IMR-90 (cell line): ENCODE results near the gene TRIM21. TPM values are rescaled to one million over a fixed set of nuclear protein-coding genes. Genes with fewer than 3 reads are reported as not detected.
"Not testable (repeated sequence)": the region's sequence is repeated elsewhere in the genome, so short reads cannot be mapped to it uniquely, and the experiment has no call there.

Experiments
- ATAC-seq: fragments of 200-7000 bp; cut with Tn5 transposase; 2 replicates; pipeline ENCODE4 v1.9.1; 2020; ENCODE audit warnings: low read depth, mild to moderate bottlenecking, moderate library complexity
- BruUV-seq: library from RNA; stranded (reverse); fragments of 400-500 nt; replicated peaks from 2 replicates; lab custom pipeline; 2021; lab: Mats Ljungman, UMichigan
- CTCF ChIA-PET: fragments of 300-600 bp; formaldehyde crosslinking; extraction: SDS; loops from one replicate; lab custom pipeline; 2021; ENCODE audit warnings: antibody characterized with exemption; lab: Yijun Ruan, JAX
- POLR2A ChIA-PET: fragments of 300-600 bp; sonication (Branson Sonifier 250); formaldehyde crosslinking; loops from one replicate; lab custom pipeline; 2022; ENCODE audit warnings: antibody characterized with exemption; ENCODE audit not compliant: unreplicated experiment; lab: Charles Lee
- DNase-seq: peaks from one replicate; pipeline ENCODE4 v3.0.0; 2013
- H2AFZ ChIP-seq: replicated peaks from 2 replicates; pipeline ENCODE3; 2013; ENCODE audit warnings: low read length, mild to moderate bottlenecking; ENCODE audit not compliant: poor library complexity
- H2AK5ac ChIP-seq: 2 replicates; pipeline ENCODE4 v1.6.1; 2013; ENCODE audit warnings: low read depth, low read length, inconsistent platforms
- H2AK9ac ChIP-seq: replicated peaks from 2 replicates; pipeline ENCODE3; 2013; ENCODE audit warnings: mild to moderate bottlenecking, low read depth, low read length, moderate library complexity; ENCODE audit not compliant: poor library complexity
- H2BK120ac ChIP-seq: 2 replicates; pipeline ENCODE4 v1.6.1; 2013; ENCODE audit warnings: low read depth, low read length, inconsistent platforms
- H2BK15ac ChIP-seq: 3 replicates; pipeline ENCODE4 v1.6.1; 2013; ENCODE audit warnings: low read depth, low read length, inconsistent platforms
- H2BK20ac ChIP-seq: 2 replicates; pipeline ENCODE4 v1.6.1; 2013; ENCODE audit warnings: low read depth, mild to moderate bottlenecking, inconsistent platforms, low read length, moderate library complexity
- H2BK5ac ChIP-seq: 2 replicates; pipeline ENCODE4 v1.6.1; 2013; ENCODE audit warnings: mild to moderate bottlenecking, low read depth, low read length, inconsistent platforms; ENCODE audit not compliant: poor library complexity, severe bottlenecking
- H3K14ac ChIP-seq: replicated peaks from 2 replicates; pipeline ENCODE4 v1.6.1; 2013; ENCODE audit warnings: low read depth, low read length, inconsistent platforms
- H3K18ac ChIP-seq: 2 replicates; pipeline ENCODE4 v1.6.1; 2013; ENCODE audit warnings: low read depth, low read length, control low read depth
- H3K23ac ChIP-seq: 2 replicates; pipeline ENCODE4 v1.6.1; 2013; ENCODE audit warnings: low read depth, low read length, inconsistent platforms
- H3K27ac ChIP-seq: 2 replicates; pipeline ENCODE4 v1.5.1; 2013; ENCODE audit warnings: mild to moderate bottlenecking, control low read depth, low read length; ENCODE audit not compliant: insufficient read depth
- H3K27me3 ChIP-seq: 2 replicates; pipeline ENCODE4 v1.6.1; 2013; ENCODE audit warnings: low read length; ENCODE audit not compliant: control insufficient read depth, insufficient read depth
- H3K36me3 ChIP-seq: 2 replicates; pipeline ENCODE4 v1.6.1; 2013; ENCODE audit warnings: low read length, mixed read lengths; ENCODE audit not compliant: control insufficient read depth, insufficient read depth
- H3K4ac ChIP-seq: 2 replicates; pipeline ENCODE4 v1.6.1; 2013; ENCODE audit warnings: low read depth, low read length, inconsistent platforms
- H3K4me1 ChIP-seq: 2 replicates; pipeline ENCODE4 v1.6.1; 2013; ENCODE audit warnings: low read length, mixed read lengths; ENCODE audit not compliant: control insufficient read depth, insufficient read depth
- H3K4me2 ChIP-seq: 2 replicates; pipeline ENCODE4 v1.6.1; 2013; ENCODE audit warnings: low read depth, mild to moderate bottlenecking, control low read depth, low read length, moderate library complexity
- H3K4me3 ChIP-seq: 2 replicates; pipeline ENCODE4 v1.5.1; 2013; ENCODE audit warnings: low read depth, mild to moderate bottlenecking, control low read depth, low read length, moderate library complexity; ENCODE audit not compliant: insufficient read depth
- H3K56ac ChIP-seq: 2 replicates; pipeline ENCODE4 v1.6.1; 2013; ENCODE audit warnings: low read length, inconsistent platforms; ENCODE audit not compliant: insufficient read depth; ENCODE audit errors: extremely low read depth
- H3K79me1 ChIP-seq, 2 experiments: 2 replicates each; pipeline ENCODE4 v1.6.1; 2013; ENCODE audit warnings: low read length in 2 of 2, inconsistent platforms in 1 of 2, low read depth in 1 of 2
- H3K9ac ChIP-seq: 2 replicates; pipeline ENCODE4 v1.6.1; 2013; ENCODE audit warnings: low read depth, low read length, control low read depth
- H3K9me1 ChIP-seq: 2 replicates; pipeline ENCODE4 v1.6.1; 2013; ENCODE audit warnings: low read length, inconsistent platforms; ENCODE audit not compliant: insufficient read depth
- H3K9me3 ChIP-seq: 2 replicates; pipeline ENCODE4 v1.6.1; 2013; ENCODE audit warnings: low read length; ENCODE audit not compliant: control insufficient read depth, insufficient read depth
- H4K20me1 ChIP-seq: 2 replicates; pipeline ENCODE4 v1.6.1; 2013; ENCODE audit warnings: low read length, inconsistent platforms; ENCODE audit not compliant: insufficient read depth
- H4K5ac ChIP-seq: 2 replicates; pipeline ENCODE4 v1.6.1; 2013; ENCODE audit warnings: mild to moderate bottlenecking, low read depth, low read length, control low read depth
- H4K8ac ChIP-seq, 2 experiments: 2 replicates each; pipeline ENCODE4 v1.6.1; 2013; ENCODE audit warnings: low read depth in 2 of 2, low read length in 2 of 2, control low read depth in 1 of 2, inconsistent platforms in 1 of 2
- H4K91ac ChIP-seq: 2 replicates; pipeline ENCODE4 v1.6.1; 2013; ENCODE audit warnings: low read depth, low read length, inconsistent platforms; ENCODE audit not compliant: insufficient read depth
- WGBS, 2 experiments: methylation state at CpG; one replicate each; pipeline versions ENCODE4 v1.1.5 to v1.1.7; 2013; ENCODE audit warnings: missing lambda C conversion rate in 2 of 2; ENCODE audit not compliant: insufficient read length in 1 of 2; ENCODE audit errors: extremely low coverage in 2 of 2; 5-methylcytosine and 5-hydroxymethylcytosine counted together
- dilution Hi-C: fragments of 300-500 bp; cut with HindIII; formaldehyde crosslinking; loops from one replicate; pipeline ENCODE4 v1.14.3; 2018; ENCODE audit warnings: low sequenced_read_pairs; ENCODE audit not compliant: unreplicated experiment
- in situ Hi-C: fragments of 300-500 bp; cut with MboI; formaldehyde crosslinking; loops from 3 replicates; pipeline ENCODE4 v1.14.3; 2019; ENCODE audit warnings: low sequenced_read_pairs, inconsistent platforms, mixed read lengths
- intact Hi-C: fragments of 100-400 bp; cut with micrococcal nuclease; formaldehyde crosslinking; loops from 2 replicates; pipeline ENCODE4 v1.10.0; 2022
- polyA plus RNA-seq, 3 experiments: library from polyadenylated mRNA; depleted of rRNA; stranded (reverse); fragments of >200 nt; gene quantifications; 2 replicates each; pipeline ENCODE4 v1.2.3, GENCODE V29; 2012; ENCODE audit warnings: low replicate concordance in 1 of 3
- total RNA-seq: library from RNA; depleted of rRNA; stranded (reverse); fragments of >200 nt; gene quantifications from 2 replicates; pipeline ENCODE4 v1.2.3, GENCODE V29; 2012

Gene TRIM21
- total and polyA plus RNA-seq, 2 of the 4 experiments (the other 2 are of a cell fraction): 13.9 to 19.2 TPM

- H2BK15ac ChIP-seq, H3K4me2 ChIP-seq, H3K56ac ChIP-seq, H3K4ac ChIP-seq, H3K36me3 ChIP-seq, dilution Hi-C loops, H4K8ac ChIP-seq, H4K91ac ChIP-seq, CTCF ChIA-PET, intact Hi-C loops, ATAC-seq, H2BK120ac ChIP-seq, H3K23ac ChIP-seq, BruUV-seq, H2AK5ac ChIP-seq, H2BK20ac ChIP-seq, H3K18ac ChIP-seq, H3K9me1 ChIP-seq, H3K79me1 ChIP-seq, H3K9me3 ChIP-seq, H3K4me1 ChIP-seq, H4K20me1 ChIP-seq, H3K27me3 ChIP-seq, in situ Hi-C loops, DNase-seq, H2BK5ac ChIP-seq, H4K5ac ChIP-seq, H3K27ac ChIP-seq, H3K4me3 ChIP-seq, H3K14ac ChIP-seq, H3K9ac ChIP-seq, H2AFZ ChIP-seq, H2AK9ac ChIP-seq, POLR2A ChIA-PET: not testable (repeated sequence)
- no CpG with 5 or more reads among the region's 5 CpGs for WGBS, 2 experiments
Observed at GRCh38 chr11:4348142-4348541, 45.4 kb downstream of the TRIM21 start.

- not testable (repeated sequence) for BruUV-seq
Observed at GRCh38 chr11:4345366-4345765, 48.1 kb downstream of the TRIM21 start.

More at GRCh38 chr11:4345366-4345765, 48.1 kb downstream of the TRIM21 start:
- H4K91ac ChIP-seq, ATAC-seq, dilution Hi-C loops, intact Hi-C loops, H3K18ac ChIP-seq, H3K27me3 ChIP-seq, H2BK5ac ChIP-seq, H3K56ac ChIP-seq, H3K9me3 ChIP-seq, H4K5ac ChIP-seq, H3K14ac ChIP-seq, H2AK5ac ChIP-seq, H3K9ac ChIP-seq, DNase-seq, H2BK120ac ChIP-seq, H3K4me2 ChIP-seq, H2BK20ac ChIP-seq, H4K20me1 ChIP-seq, H3K9me1 ChIP-seq, H3K4me1 ChIP-seq, H3K4ac ChIP-seq, H4K8ac ChIP-seq, H2AK9ac ChIP-seq, POLR2A ChIA-PET, H3K27ac ChIP-seq, H2BK15ac ChIP-seq, H2AFZ ChIP-seq, H3K23ac ChIP-seq, CTCF ChIA-PET, in situ Hi-C loops, H3K36me3 ChIP-seq, H3K79me1 ChIP-seq, H3K4me3 ChIP-seq: not testable (repeated sequence)
- WGBS, 2 experiments: no CpG with 5 or more reads among the region's 2 CpGs
